Panc1 (cell line): ENCODE measurements around the gene IRF9. TPM values are rescaled to one million over a fixed set of nuclear protein-coding genes. Genes with fewer than 3 reads are reported as not detected.
A peak's percentile ranks its signal among the peaks of the same experiment; 100 is the strongest.

Experiments used
- ATAC-seq: fragments of 200-7000 bp; cut with Tn5 transposase; 2 replicates; pipeline ENCODE4 v1.9.1; 2020; ENCODE audit warnings: mild to moderate bottlenecking, moderate library complexity
- BruUV-seq: library from RNA; stranded (reverse); fragments of 400-500 nt; replicated peaks from 2 replicates; lab custom pipeline; 2021; lab: Mats Ljungman, UMichigan
- CTCF ChIA-PET: fragments of 300-600 bp; sonication (Branson Sonifier 250); formaldehyde crosslinking; loops from one replicate; lab custom pipeline; 2022; ENCODE audit warnings: antibody characterized with exemption; lab: Charles Lee
- POLR2A ChIA-PET: fragments of 300-600 bp; sonication (Branson Sonifier 250); formaldehyde crosslinking; loops from one replicate; lab custom pipeline; 2022; ENCODE audit warnings: antibody characterized with exemption; lab: Charles Lee
- DNase-seq: peaks from one replicate; pipeline ENCODE4 v3.0.0-alpha.2; 2010; ENCODE audit warnings: low read depth, low spot score
- H3K27ac ChIP-seq: 2 replicates; pipeline ENCODE4 v1.5.1; 2011; ENCODE audit warnings: mild to moderate bottlenecking, low read length, inconsistent platforms
- H3K27me3 ChIP-seq: fragments of 200-500 bp; sonication (Bioruptor generic); 2 replicates; pipeline ENCODE4 v1.6.0; 2014; ENCODE audit warnings: low read length, inconsistent platforms; ENCODE audit not compliant: control insufficient read depth, insufficient read depth
- H3K36me3 ChIP-seq: fragments of 200-500 bp; sonication (Bioruptor generic); 2 replicates; pipeline ENCODE4 v1.5.1; 2014; ENCODE audit warnings: inconsistent platforms, mild to moderate bottlenecking, low read length, moderate library complexity; ENCODE audit not compliant: control insufficient read depth, insufficient read depth
- H3K4me1 ChIP-seq: 2 replicates; pipeline ENCODE4 v1.5.1; 2011; ENCODE audit warnings: inconsistent platforms, mild to moderate bottlenecking, low read length, moderate library complexity; ENCODE audit not compliant: control insufficient read depth, insufficient read depth
- H3K4me3 ChIP-seq, 2 experiments: 2 replicates each; pipeline ENCODE4 v1.5.1; 2011 to 2012; ENCODE audit warnings: low read depth in 2 of 2, low read length in 2 of 2, mild to moderate bottlenecking in 2 of 2, inconsistent platforms in 1 of 2, moderate library complexity in 1 of 2
- H3K9me3 ChIP-seq: fragments of 200-500 bp; sonication (Bioruptor generic); 2 replicates; pipeline ENCODE4 v1.5.1; 2014; ENCODE audit warnings: low read depth, mild to moderate bottlenecking, inconsistent platforms, low read length, moderate library complexity; ENCODE audit not compliant: control insufficient read depth, insufficient read depth
- CTCF ChIP-seq: fragments of 450-650 bp; IDR thresholded peaks from 2 replicates; pipeline ENCODE4 v1.5.1; 2017; ENCODE audit warnings: mild to moderate bottlenecking
- POLR2AphosphoS5 ChIP-seq: IDR thresholded peaks from 2 replicates; pipeline ENCODE4 v1.6.1; 2012; ENCODE audit warnings: mild to moderate bottlenecking, low read depth, low read length, moderate library complexity
- REST ChIP-seq, 2 experiments: IDR thresholded peaks; 2 replicates each; pipeline ENCODE4 v1.6.1; 2011 to 2012; ENCODE audit warnings: low read depth in 2 of 2, control low read depth in 1 of 2, low read length in 1 of 2, mild to moderate bottlenecking in 1 of 2, moderate library complexity in 1 of 2; ENCODE audit not compliant: insufficient read depth in 1 of 2
- SIN3A ChIP-seq: IDR thresholded peaks from 2 replicates; pipeline ENCODE4 v1.6.1; 2012; ENCODE audit warnings: low read depth, mild to moderate bottlenecking, low read length, moderate library complexity, borderline replicate concordance; ENCODE audit not compliant: insufficient read depth
- TCF7L2 ChIP-seq: IDR thresholded peaks from 2 replicates; pipeline ENCODE4 v1.6.1; 2011; ENCODE audit warnings: mild to moderate bottlenecking, low read depth, low read length, inconsistent platforms
- in situ Hi-C: cut with HindIII; loops from 2 replicates; pipeline ENCODE4 v1.10.0; 2016; ENCODE audit warnings: low sequenced_read_pairs, low pct_unique_long_range_greater_than_20kb
- intact Hi-C: fragments of 100-400 bp; cut with micrococcal nuclease; formaldehyde crosslinking; loops from one replicate; pipeline ENCODE4 v1.10.0; 2022; ENCODE audit not compliant: unreplicated experiment
- total RNA-seq: library from RNA; stranded (reverse); gene quantifications from one replicate; pipeline ENCODE4 v1.2.1, GENCODE V29; 2021; ENCODE audit not compliant: unreplicated experiment

The IRF9 gene
- total RNA-seq, 1 experiment from 2014 or later: 24.5 TPM

DNA sequence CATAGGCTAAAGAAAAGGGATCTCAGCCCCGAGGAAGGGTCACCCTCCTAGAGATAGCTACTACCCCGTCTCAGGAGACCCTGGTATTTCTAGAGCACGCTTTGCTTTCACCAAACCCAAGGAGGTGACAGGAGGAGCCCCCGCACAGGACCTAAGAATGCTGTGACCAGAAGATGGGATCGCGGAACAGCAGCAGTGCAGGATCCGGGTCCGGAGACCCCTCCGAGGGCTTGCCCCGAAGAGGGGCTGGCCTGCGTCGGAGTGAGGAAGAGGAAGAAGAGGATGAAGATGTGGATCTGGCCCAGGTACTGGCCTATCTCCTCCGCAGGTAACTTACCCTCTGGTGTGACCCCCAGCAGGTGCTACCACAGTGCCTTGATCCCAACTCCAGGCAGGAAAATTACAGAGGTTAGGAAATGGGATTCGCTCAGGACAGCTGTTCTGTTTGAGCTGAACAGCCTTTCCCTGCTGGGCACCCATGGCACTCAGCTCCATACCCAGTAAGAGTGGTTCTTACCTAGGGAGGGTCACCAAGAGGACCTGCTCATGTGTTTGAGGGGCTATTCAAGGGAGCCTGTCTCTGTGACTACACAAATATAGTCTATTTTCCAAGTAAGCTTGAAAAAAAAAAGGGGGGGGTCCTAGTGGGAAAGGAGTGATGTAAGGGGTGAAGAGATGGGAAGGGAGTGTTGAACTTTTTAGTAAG lies 45.5 kb upstream of the IRF9 start:
- Histone ChIP-seq H3K27me3 (no peaks in the 10 kb centered on the region), H3K4me1 (no peaks in the 10 kb centered on the region), H3K27ac (peak overlapping the region; percentile 95), H3K36me3 (no peaks in the 10 kb centered on the region; the same call in none of the 2 replicates), H3K9me3 (no peaks in the 10 kb centered on the region), H3K4me3 (peak overlapping the region; percentile 86 to 98)
- DNase-seq (no peak), ATAC-seq (no peak)
- POLR2A ChIA-PET: interaction anchor here (0.6 to 1.7 kb wide), 4 partner anchors 20 to 113 kb away, joined by 3 to 5 read pairs (median 4); partner anchors contain the start of genes PSME1 and RNF31
- no peak for TF ChIP-seq POLR2AphosphoS5
- TF ChIP-seq CTCF: no peak
- no peak for TF ChIP-seq REST (IDR thresholded peaks at IDR 0.05; ENCODE audit: insufficient read depth in 1 of 2, low read depth in 2 of 2, low read length in 1 of 2)
- BruUV-seq: no TSS peak
- in situ Hi-C loops (no loop called here), intact Hi-C loops (no loop called here)
- CTCF ChIA-PET: interaction anchor here (0.7 to 1.6 kb wide), 2 partner anchors 28 to 57 kb away, joined by 4 to 12 read pairs; no protein-coding TSS in a partner anchor

DNA sequence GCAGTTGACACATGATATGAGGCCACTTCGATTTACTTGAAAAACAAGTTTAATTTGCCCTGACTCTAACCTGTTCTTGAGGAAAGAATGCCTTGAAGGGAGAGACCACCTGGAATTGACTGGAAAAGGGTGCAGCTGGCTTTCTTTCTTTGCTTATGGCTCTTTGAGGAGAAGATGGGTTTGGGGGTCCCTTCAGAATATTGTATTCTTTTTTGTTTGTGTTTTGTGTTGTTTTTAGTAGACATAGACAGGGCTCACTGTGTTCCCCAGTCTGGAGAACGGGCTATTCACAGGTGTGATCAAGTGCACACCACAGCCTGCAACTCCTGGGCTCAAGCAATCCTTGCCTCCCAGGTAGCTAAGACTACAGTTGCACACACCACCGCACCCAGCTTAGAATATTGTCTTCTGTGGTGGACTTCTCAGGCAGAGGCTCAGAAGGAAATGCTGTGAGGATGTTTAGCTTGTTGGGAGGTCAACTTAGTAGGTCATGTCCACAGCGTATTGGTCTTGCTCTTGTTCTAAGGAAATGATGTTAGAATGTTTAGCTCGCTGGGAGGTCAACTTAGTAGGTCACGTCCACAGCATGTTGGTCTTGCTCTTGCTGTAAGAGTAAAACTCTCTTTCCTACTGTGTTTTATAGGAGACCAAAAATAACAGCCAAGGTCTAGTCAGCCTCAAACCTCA lies 44.8 kb upstream of the IRF9 start:
- Histone ChIP-seq H3K4me1 (no peaks in the 10 kb centered on the region), H3K9me3 (no peaks in the 10 kb centered on the region), H3K27me3 (no peaks in the 10 kb centered on the region), H3K4me3 (peak overlapping the region; percentile 86 to 98), H3K36me3 (peaks cover 2% of the 10 kb centered on the region), H3K27ac (no peak overlapping the region)
- intact Hi-C loops (no loop called here), in situ Hi-C loops (no loop called here)
- POLR2A ChIA-PET: interaction anchor here (0.6 kb wide), 2 partner anchors 20 to 112 kb away, joined by 3 to 4 read pairs; partner anchors contain the start of gene PSME1
- CTCF ChIA-PET: interaction anchor here (0.7 kb wide), 1 partner anchor 28 kb away, joined by 12 read pairs; no protein-coding TSS in a partner anchor
- TF ChIP-seq POLR2AphosphoS5 (no peak), REST (IDR thresholded peaks at IDR 0.05; ENCODE audit: insufficient read depth in 1 of 2, low read depth in 2 of 2, low read length in 1 of 2) (no peak), TCF7L2 (no peak), CTCF (no peak), SIN3A (no peak)
- BruUV-seq: TSS peak; percentile 81
- no peak for ATAC-seq
- DNase-seq: no peak
